Stomach smooth muscle (tissue), 2 donors: ENCODE results near the gene ARHGAP24.
"Not testable (repeated sequence)": the region's sequence is repeated elsewhere in the genome, so short reads cannot be mapped to it uniquely, and the experiment has no call there.

ENCODE experiments used
- H3K27ac ChIP-seq: one replicate; pipeline ENCODE4 v1.7.0; 2013; ENCODE audit warnings: mild to moderate bottlenecking, low read length, inconsistent platforms
- H3K27me3 ChIP-seq, 2 donors: one replicate each; pipeline ENCODE4 v1.7.0; 2013; ENCODE audit warnings: low read length in 2 of 2; ENCODE audit not compliant: insufficient read depth in 2 of 2, control insufficient read depth in 1 of 2
- H3K36me3 ChIP-seq, 2 donors: one replicate each; pipeline ENCODE4 v1.7.0; 2013; ENCODE audit warnings: low read length in 2 of 2; ENCODE audit not compliant: control insufficient read depth in 2 of 2, insufficient read depth in 2 of 2
- H3K4me1 ChIP-seq: one replicate; pipeline ENCODE4 v1.7.0; 2013; ENCODE audit warnings: low read length; ENCODE audit not compliant: control insufficient read depth, insufficient read depth
- H3K4me3 ChIP-seq, 2 donors: one replicate each; pipeline ENCODE4 v1.7.0; 2013; ENCODE audit warnings: low read length in 2 of 2
- H3K9ac ChIP-seq, 2 donors: one replicate each; pipeline ENCODE4 v1.7.0; 2013; ENCODE audit warnings: low read length in 2 of 2, mild to moderate bottlenecking in 1 of 2
- H3K9me3 ChIP-seq, 2 donors: one replicate each; pipeline ENCODE4 v1.7.0; 2013; ENCODE audit warnings: low read length in 2 of 2; ENCODE audit not compliant: control insufficient read depth in 2 of 2
- donor health status: healthy.
- donor health status: Pancreatic carcinoma.

Gene ARHGAP24

DNA sequence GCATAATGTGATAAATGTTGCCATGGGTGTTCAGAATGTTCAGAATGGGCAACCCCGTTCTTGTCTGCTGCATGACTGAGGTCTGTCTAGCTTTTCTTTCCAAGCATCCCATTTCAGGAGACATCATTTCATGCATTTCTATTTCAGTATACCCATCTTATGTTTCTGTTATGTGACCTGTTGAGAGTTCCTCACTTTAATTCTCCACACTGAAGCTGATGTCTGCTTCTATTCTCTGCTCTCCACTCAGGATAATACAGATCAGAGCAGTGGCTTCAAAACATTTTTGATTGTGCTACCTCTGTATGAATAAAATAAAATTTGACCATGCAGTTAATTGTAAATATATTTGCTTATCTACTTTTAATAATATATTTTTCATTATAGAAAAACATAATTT is 398.6 kb downstream of the ARHGAP24 start:
- Histone ChIP-seq H3K4me3 (no peak overlapping the region), H3K9me3 (no peaks in the 10 kb centered on the region), H3K27me3 (no peaks in the 10 kb centered on the region), H3K27ac (no peak overlapping the region), H3K9ac (no peak overlapping the region), H3K4me1 (no peaks in the 10 kb centered on the region), H3K36me3 (no peaks in the 10 kb centered on the region)

DNA sequence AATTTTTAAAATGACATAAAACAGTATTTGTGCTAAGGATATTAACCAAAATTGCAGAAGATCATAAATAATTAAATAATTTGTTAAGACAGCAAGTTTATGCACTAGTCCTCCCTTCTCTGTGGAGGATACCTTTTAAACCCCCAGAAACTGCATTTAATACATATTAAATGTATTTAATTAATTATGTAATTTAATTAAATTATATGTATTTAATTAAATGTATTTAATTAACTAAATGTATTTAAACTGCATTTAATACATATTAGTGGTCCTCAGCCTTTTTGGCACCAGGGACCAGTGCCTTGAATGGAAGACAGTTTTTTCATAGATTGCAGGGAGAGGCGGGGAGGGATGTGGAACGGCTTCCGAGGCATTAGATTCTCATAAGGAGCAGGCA is 404.6 kb downstream of the ARHGAP24 start:
- Histone ChIP-seq H3K4me3 (no peak overlapping the region), H3K4me1 (no peaks in the 10 kb centered on the region), H3K27me3 (no peaks in the 10 kb centered on the region), H3K27ac (no peak overlapping the region), H3K9ac (no peak overlapping the region), H3K9me3 (no peaks in the 10 kb centered on the region), H3K36me3 (no peaks in the 10 kb centered on the region)

DNA sequence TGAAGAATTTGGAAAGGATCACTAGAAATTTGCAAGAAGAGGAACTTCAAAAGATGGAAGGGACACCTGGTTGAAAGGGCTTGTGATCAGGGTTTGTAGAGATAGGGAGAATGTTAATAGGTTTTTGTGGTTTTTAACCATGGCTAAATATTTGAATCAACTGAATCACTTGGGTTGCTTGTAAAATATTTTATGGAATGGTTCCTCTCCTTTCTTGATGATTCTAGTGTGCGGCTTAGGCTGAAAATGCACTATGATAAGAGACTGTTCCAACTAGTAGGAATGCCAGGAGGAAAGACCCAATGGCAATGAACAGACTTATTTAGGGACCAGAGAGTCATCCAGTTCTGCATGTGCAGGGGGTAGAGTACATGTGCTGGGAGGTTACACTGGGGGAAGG is 408.2 kb downstream of the ARHGAP24 start:
- Histone ChIP-seq H3K36me3 (no peaks in the 10 kb centered on the region), H3K27ac (no peak overlapping the region), H3K9ac (no peak overlapping the region), H3K27me3 (no peaks in the 10 kb centered on the region), H3K4me1 (no peaks in the 10 kb centered on the region), H3K4me3 (no peak overlapping the region), H3K9me3 (no peaks in the 10 kb centered on the region)

DNA sequence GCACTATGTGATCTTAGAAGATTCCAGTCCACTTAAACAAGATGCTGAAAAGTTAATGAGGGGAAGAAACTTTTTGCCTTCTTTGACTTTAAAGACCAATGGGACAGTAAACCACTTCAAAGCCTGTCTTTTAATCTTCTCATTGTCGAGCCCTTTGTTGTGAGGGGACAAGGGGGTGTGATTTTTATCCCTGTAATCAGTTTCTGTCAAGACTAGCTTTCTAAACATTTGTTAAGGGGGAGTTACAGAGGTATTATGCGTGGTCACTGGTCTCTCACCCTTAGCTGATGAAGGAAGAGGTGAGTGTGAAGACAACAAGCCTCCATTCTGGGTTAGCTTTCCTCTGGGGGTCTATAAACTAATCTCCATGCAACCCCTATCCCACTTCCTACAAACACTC is 409.3 kb downstream of the ARHGAP24 start:
- no peaks in the 10 kb centered on the region for H3K36me3 ChIP-seq
- no peak overlapping the region for H3K27ac ChIP-seq
- H3K9ac ChIP-seq, result no peak overlapping the region
- no peaks in the 10 kb centered on the region for H3K4me1 ChIP-seq
- no peaks in the 10 kb centered on the region for H3K9me3 ChIP-seq
- H3K27me3 ChIP-seq, result no peaks in the 10 kb centered on the region
- H3K4me3 ChIP-seq, result no peak overlapping the region

DNA sequence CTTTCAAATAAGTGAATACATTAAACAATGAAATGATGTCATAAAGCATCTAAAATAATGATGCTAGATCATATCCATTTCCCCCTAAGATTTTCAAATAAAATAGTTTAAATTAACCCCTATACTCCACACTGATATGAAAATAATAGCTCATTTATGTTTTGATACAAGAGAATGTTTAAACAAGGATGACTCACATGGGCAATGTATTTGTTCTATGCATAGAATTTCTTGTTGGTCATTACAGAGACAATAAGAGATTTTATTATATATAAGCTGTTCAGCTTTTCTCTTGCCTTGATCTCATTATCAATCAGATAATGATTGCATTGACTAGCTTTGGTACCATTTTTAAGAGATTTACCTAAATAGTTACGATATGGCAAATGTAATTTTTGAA is 411.7 kb downstream of the ARHGAP24 start:
- no peaks in the 10 kb centered on the region for H3K4me1 ChIP-seq
- no peaks in the 10 kb centered on the region for H3K9me3 ChIP-seq
- no peak overlapping the region for H3K9ac ChIP-seq
- no peak overlapping the region for H3K27ac ChIP-seq
- H3K4me3 ChIP-seq, result no peak overlapping the region
- H3K36me3 ChIP-seq, result no peaks in the 10 kb centered on the region
- H3K27me3 ChIP-seq, result no peaks in the 10 kb centered on the region

DNA sequence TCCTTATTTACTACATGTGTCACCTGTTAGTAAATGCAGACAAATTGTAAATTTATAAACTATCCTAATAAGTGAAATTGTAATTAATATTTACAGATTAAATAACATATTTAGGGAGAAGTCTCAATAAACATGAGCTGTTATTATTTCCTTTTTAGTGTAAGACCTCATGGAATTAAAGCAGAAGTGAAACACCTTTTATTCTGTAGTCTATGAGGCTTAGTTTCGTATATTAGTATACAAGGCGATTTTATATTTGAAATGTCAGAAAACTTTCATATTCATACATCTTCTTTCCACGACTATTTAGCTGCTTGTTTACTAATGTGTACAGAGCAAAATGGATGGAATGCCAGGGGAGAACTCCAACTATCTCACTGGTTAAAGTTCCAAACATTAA is 414.4 kb downstream of the ARHGAP24 start:
- Histone ChIP-seq H3K4me3 (no peak overlapping the region), H3K27me3 (no peaks in the 10 kb centered on the region), H3K27ac (no peak overlapping the region), H3K9ac (no peak overlapping the region), H3K36me3 (no peaks in the 10 kb centered on the region), H3K9me3 (no peaks in the 10 kb centered on the region), H3K4me1 (no peaks in the 10 kb centered on the region)

DNA sequence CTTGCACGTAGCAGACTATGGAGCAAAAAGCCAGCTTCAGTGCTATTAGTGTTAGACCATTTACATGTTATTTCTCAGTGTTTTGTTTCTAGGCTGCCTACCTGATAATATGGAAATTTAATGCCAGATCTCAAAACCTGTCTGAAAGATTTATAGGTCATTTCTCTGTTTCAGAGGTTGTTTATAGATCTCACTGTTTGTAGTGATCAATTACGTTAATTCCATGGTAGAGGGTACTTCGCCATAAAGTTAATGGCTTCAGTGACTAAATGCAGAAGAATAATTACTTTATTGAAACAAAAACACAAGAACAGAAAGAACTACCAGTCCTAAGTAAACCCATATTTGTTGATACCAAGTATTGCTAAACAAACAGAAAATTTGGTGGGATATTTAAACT is 420.8 kb downstream of the ARHGAP24 start:
- H3K9me3 ChIP-seq, result no peaks in the 10 kb centered on the region
- H3K27me3 ChIP-seq, result no peaks in the 10 kb centered on the region
- no peak overlapping the region for H3K27ac ChIP-seq
- no peak overlapping the region for H3K4me3 ChIP-seq
- no peaks in the 10 kb centered on the region for H3K36me3 ChIP-seq
- H3K9ac ChIP-seq, result no peak overlapping the region
- H3K4me1 ChIP-seq, result no peaks in the 10 kb centered on the region

DNA sequence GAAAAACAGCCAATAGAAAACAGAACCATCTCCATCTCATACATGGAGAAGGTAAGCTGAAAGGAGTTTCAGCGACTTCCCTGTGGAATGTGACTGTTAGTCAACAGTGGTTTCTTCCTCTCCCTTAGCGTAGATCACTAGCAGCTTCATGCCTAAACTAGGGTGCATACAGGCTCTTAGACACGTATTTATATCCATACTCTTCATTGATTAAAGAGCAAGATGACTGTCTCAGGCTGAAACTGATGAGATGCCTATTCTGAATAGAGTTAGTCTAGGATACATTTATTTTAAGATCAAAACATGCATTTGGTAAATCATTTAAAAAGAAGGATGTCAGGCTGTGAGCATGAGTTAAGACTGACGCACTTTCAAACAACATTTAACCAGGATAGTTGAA is 423.3 kb downstream of the ARHGAP24 start:
- H3K9ac ChIP-seq, result no peak overlapping the region
- no peaks in the 10 kb centered on the region for H3K36me3 ChIP-seq
- no peaks in the 10 kb centered on the region for H3K27me3 ChIP-seq
- H3K4me1 ChIP-seq, result no peaks in the 10 kb centered on the region
- no peak overlapping the region for H3K27ac ChIP-seq
- H3K4me3 ChIP-seq, result no peak overlapping the region
- H3K9me3 ChIP-seq, result no peaks in the 10 kb centered on the region

DNA sequence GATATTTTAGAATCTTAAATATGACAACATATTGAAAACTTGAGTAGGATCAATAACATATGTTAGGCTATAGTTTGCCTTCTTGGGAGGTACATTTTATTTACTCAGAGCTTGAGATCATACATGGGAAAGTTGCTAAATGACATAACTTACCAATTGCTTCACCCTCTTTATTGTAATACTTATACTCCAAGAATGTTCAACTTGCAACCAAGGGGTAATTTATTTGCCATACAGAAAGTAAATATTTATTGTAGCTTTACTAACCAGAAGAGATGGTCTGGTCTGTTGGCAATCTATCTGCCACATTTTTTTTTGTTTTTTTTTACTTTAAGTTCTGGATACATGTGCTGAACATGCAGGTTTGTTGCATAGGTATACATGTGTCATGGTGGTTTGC is 426.6 kb downstream of the ARHGAP24 start:
- Histone ChIP-seq H3K4me1 (no peaks in the 10 kb centered on the region), H3K36me3 (no peaks in the 10 kb centered on the region), H3K4me3 (no peak overlapping the region), H3K27ac (no peak overlapping the region), H3K9me3 (no peaks in the 10 kb centered on the region), H3K9ac (no peak overlapping the region), H3K27me3 (no peaks in the 10 kb centered on the region)

DNA sequence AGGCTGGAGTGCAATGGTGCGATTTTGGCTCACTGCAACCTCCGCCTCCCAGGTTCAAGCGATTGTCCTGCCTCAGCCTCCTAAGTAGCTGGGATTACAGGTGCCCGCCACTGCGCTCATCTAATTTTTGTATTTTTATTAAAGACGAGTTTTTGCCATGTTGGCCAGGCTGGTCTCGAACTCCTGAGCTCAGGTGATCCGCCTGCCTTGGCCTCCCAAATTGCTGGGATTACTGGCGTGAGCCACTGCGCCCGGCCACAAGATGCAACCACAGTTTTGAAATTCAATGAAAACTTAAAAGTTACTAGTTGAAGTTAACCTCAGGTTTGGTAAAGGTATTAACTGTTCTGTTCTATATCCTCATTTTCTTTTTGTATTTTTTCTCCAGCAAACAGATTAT is 427.7 kb downstream of the ARHGAP24 start:
- H3K27ac ChIP-seq, H3K9ac ChIP-seq, H3K27me3 ChIP-seq, H3K36me3 ChIP-seq, H3K4me3 ChIP-seq, H3K9me3 ChIP-seq, H3K4me1 ChIP-seq: not testable (repeated sequence)

DNA sequence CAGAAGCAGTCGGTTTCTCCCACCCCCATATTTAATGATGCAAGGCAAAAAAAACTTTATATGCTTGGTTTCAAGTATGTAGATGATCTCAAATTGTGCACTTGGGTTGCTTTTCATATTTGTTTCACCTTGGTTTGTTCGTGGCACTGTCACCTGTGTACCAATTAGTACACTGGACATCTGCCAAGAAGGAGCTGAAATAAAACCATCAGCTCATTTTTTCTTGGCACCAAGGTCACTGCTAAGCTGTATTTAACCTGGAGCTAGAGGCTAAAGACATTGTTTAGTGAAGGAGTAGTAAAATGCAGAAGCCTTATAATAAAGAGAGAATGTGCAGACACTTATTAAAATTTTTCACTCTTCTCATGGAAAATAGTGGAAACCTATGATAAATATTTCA is 430.8 kb downstream of the ARHGAP24 start:
- Histone ChIP-seq H3K36me3 (no peaks in the 10 kb centered on the region), H3K27ac (no peak overlapping the region), H3K4me1 (no peaks in the 10 kb centered on the region), H3K27me3 (no peaks in the 10 kb centered on the region), H3K4me3 (no peak overlapping the region), H3K9me3 (no peaks in the 10 kb centered on the region), H3K9ac (no peak overlapping the region)

DNA sequence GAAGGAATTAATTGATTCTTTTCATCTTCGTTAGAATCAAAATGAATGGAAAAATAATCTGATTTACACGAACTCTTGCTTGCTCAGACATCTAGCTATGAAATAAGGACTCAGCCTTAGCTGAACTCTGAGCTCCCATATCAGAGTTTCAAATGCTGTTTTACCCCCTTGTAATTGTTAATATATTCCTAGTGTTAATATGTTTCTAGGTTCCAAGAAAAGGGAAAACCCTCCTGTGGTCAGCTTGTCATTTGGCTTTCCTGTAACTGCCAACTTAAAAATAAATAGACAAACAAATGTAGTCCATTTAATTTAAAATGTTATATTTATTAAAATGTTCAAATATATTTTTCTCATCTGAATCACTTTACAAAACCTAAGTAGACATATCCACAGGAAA is 432.1 kb downstream of the ARHGAP24 start:
- no peaks in the 10 kb centered on the region for H3K9me3 ChIP-seq

More for the DNA sequence above, 432.1 kb downstream of the ARHGAP24 start:
- no peaks in the 10 kb centered on the region for H3K27me3 ChIP-seq
- no peaks in the 10 kb centered on the region for H3K36me3 ChIP-seq
- H3K4me3 ChIP-seq, result no peak overlapping the region
- no peak overlapping the region for H3K9ac ChIP-seq
- H3K27ac ChIP-seq, result no peak overlapping the region
- no peaks in the 10 kb centered on the region for H3K4me1 ChIP-seq
